Measurements from ENCODE around the gene ANKRD62.
"Not testable (repeated sequence)": the region's sequence is repeated elsewhere in the genome, so short reads cannot be mapped to it uniquely, and the experiment has no call there.

- not testable (repeated sequence) for TF ChIP-seq CTCF (IDR thresholded peaks at IDR 0.05; ENCODE audit: low read depth, low read length, poor library complexity, severe bottlenecking); EZH2phosphoT487 (IDR thresholded peaks at IDR 0.05; ENCODE audit: borderline replicate concordance, low read length)
These were observed 28.4 kb downstream of the ANKRD62 start for GRCh38 chr18:12122043-12122389.

Measured in DOHH2 (cell line).